PC-9 (cell line): ENCODE results near the gene LOXL4.

Experiments used
- EZH2 ChIP-seq: fragments of 200-600 bp; sonication (generic); IDR thresholded peaks from 2 replicates; pipeline ENCODE4 v1.8.0; 2017; ENCODE audit warnings: antibody characterized with exemption, low read depth
- TF ChIP-seq, protein P1 (sequence below): fragments of 200-600 bp; sonication (generic); conservative IDR thresholded peaks from 2 replicates; pipeline ENCODE4 v1.6.1; 2017; ENCODE audit warnings: mixed run types, antibody characterized with exemption, mild to moderate bottlenecking, moderate library complexity

DNA sequence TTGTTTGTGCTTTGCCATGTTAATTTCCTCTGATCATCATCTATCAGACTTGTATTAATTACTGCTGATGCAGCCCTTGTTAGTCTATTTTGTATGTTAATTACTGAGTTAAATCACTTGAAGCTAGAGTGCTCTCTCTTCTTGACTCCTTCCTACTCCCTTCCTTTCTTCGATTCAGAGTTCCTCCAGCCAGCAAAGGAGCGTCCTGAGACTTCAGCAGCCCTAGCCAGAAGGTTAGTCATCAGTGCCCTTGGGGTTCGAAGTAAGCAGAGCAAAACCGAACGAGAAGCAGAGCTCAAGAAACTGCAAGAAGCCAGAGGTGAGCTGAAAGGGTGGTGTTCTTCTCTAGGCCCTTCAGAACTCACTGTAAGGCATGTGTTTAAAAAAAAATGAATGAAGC lies 32.1 kb downstream of the LOXL4 start:
- TF ChIP-seq, protein P1, sequence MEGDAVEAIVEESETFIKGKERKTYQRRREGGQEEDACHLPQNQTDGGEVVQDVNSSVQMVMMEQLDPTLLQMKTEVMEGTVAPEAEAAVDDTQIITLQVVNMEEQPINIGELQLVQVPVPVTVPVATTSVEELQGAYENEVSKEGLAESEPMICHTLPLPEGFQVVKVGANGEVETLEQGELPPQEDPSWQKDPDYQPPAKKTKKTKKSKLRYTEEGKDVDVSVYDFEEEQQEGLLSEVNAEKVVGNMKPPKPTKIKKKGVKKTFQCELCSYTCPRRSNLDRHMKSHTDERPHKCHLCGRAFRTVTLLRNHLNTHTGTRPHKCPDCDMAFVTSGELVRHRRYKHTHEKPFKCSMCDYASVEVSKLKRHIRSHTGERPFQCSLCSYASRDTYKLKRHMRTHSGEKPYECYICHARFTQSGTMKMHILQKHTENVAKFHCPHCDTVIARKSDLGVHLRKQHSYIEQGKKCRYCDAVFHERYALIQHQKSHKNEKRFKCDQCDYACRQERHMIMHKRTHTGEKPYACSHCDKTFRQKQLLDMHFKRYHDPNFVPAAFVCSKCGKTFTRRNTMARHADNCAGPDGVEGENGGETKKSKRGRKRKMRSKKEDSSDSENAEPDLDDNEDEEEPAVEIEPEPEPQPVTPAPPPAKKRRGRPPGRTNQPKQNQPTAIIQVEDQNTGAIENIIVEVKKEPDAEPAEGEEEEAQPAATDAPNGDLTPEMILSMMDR, result no peak
- no peak for TF ChIP-seq EZH2
